Parathyroid adenoma (tissue), 2 donors: ENCODE measurements around the gene JMJD8.
A peak's percentile ranks its signal among the peaks of the same experiment; 100 is the strongest.

ENCODE experiments used
- H2AFZ ChIP-seq: fragments of 300-600 bp; sonication (generic); one replicate; pipeline ENCODE4 v1.7.0; 2017; ENCODE audit warnings: antibody characterized with exemption, mild to moderate bottlenecking
- H3K27ac ChIP-seq: fragments of 300-600 bp; sonication (generic); one replicate; pipeline ENCODE4 v1.7.0; 2017
- H3K27me3 ChIP-seq: fragments of 300-600 bp; sonication (generic); one replicate; pipeline ENCODE4 v1.7.0; 2017; ENCODE audit warnings: low read length; ENCODE audit not compliant: control insufficient read depth, insufficient read depth
- H3K36me3 ChIP-seq: fragments of 300-600 bp; sonication (generic); one replicate; pipeline ENCODE4 v1.7.0; 2017; ENCODE audit warnings: low read length; ENCODE audit not compliant: control insufficient read depth, insufficient read depth
- H3K4me1 ChIP-seq: fragments of 300-600 bp; sonication (generic); one replicate; pipeline ENCODE4 v1.7.0; 2017; ENCODE audit warnings: control low read depth
- H3K4me2 ChIP-seq: fragments of 300-600 bp; sonication (generic); one replicate; pipeline ENCODE4 v1.7.0; 2017; ENCODE audit warnings: low read length
- H3K4me3 ChIP-seq: fragments of 300-600 bp; sonication (generic); one replicate; pipeline ENCODE4 v1.7.0; 2017; ENCODE audit warnings: low read depth, low read length
- H3K79me2 ChIP-seq: fragments of 300-600 bp; sonication (generic); one replicate; pipeline ENCODE4 v1.7.0; 2017; ENCODE audit warnings: control low read depth
- H3K9ac ChIP-seq: fragments of 300-600 bp; sonication (generic); one replicate; pipeline ENCODE4 v1.7.0; 2017; ENCODE audit warnings: mild to moderate bottlenecking
- H3K9me3 ChIP-seq: fragments of 300-600 bp; sonication (generic); one replicate; pipeline ENCODE4 v1.7.0; 2017; ENCODE audit warnings: low read length; ENCODE audit not compliant: control insufficient read depth
- TF ChIP-seq, protein P1 (sequence below): fragments of 300-600 bp; sonication (generic); IDR thresholded peaks from one replicate; pipeline ENCODE4 v1.7.0; 2017; ENCODE audit warnings: antibody characterized with exemption, mild to moderate bottlenecking
- donor health status: primary hyperparathyroidism.

The JMJD8 gene

DNA sequence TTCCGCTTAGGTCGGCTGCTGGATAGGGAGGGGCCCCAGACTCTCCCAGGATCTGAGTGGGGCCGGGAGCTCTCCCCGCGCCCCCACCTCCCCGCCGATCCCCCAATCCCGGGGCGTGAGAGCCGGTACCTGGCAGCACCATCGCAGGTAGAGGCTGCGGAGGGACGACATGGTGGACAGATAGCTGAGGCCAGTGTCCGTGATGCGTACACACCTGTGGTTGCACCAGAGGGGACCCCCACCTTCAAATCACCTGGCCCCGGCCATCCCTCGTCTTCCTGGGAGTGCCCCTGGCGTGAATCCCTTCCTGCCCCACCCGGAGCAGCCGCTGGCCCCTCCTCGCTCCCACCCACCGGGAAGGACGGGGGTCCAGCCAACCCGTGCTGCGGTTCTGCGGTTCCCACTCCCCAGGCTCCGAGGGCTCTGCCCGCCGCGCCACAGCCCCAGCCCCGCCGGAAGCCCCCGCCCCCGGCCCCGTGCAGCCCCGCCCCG, 10.8 kb upstream of the JMJD8 start:
- no peak overlapping the region for H3K9ac ChIP-seq
- peaks cover 13% of the 10 kb centered on the region for H3K4me1 ChIP-seq
- H2AFZ ChIP-seq: no peak overlapping the region
- peaks cover 3% of the 10 kb centered on the region for H3K79me2 ChIP-seq
- H3K9me3 ChIP-seq: no peaks in the 10 kb centered on the region
- no peaks in the 10 kb centered on the region for H3K27me3 ChIP-seq
- H3K36me3 ChIP-seq: no peaks in the 10 kb centered on the region
- H3K27ac ChIP-seq: no peak overlapping the region
- H3K4me2 ChIP-seq: peak overlapping the region; percentile 72
- H3K4me3 ChIP-seq: peak overlapping the region; percentile 56
- TF ChIP-seq, protein P1, sequence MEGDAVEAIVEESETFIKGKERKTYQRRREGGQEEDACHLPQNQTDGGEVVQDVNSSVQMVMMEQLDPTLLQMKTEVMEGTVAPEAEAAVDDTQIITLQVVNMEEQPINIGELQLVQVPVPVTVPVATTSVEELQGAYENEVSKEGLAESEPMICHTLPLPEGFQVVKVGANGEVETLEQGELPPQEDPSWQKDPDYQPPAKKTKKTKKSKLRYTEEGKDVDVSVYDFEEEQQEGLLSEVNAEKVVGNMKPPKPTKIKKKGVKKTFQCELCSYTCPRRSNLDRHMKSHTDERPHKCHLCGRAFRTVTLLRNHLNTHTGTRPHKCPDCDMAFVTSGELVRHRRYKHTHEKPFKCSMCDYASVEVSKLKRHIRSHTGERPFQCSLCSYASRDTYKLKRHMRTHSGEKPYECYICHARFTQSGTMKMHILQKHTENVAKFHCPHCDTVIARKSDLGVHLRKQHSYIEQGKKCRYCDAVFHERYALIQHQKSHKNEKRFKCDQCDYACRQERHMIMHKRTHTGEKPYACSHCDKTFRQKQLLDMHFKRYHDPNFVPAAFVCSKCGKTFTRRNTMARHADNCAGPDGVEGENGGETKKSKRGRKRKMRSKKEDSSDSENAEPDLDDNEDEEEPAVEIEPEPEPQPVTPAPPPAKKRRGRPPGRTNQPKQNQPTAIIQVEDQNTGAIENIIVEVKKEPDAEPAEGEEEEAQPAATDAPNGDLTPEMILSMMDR: no peak

DNA sequence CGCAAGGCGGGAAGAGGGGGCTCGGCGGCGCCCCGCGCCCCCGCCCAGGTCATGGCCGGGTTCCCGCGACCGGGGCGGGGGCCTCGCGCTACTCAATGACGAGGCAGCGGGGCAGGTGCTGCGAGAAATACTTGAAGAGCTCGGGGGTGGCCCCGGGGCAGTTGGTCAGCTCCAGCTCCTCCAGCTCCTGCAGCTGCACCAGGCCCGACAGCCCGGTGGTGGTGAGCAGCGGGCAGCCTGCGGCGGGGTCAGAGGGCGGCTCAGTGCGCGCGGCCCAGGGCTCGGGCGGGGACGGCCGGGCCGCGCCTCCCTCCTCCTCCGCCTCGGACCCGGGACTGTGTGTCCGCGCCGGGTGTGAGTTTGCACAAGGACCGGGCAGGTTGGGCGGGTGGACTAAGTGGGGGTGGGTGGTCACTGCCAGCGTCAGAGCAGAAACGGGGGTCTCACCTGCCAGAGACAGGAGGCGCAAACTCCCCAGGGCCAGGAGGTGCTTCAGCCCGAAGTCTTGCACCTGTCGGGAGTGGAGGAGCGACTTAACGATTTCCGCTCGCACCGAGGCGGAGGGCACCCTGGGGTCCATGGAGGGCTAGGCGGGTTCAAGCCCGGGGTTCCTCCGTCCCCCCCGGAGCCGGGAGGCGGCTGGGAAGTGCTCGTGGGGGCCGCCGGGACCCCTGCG, 10.2 kb upstream of the JMJD8 start:
- H3K27ac ChIP-seq: no peak overlapping the region
- H3K4me2 ChIP-seq: peak overlapping the region; percentile 72
- H3K36me3 ChIP-seq: no peaks in the 10 kb centered on the region
- H3K27me3 ChIP-seq: no peaks in the 10 kb centered on the region
- peaks cover 5% of the 10 kb centered on the region for H3K79me2 ChIP-seq
- no peak overlapping the region for H2AFZ ChIP-seq
- H3K9ac ChIP-seq: no peak overlapping the region
- H3K9me3 ChIP-seq: no peaks in the 10 kb centered on the region
- peaks cover 16% of the 10 kb centered on the region for H3K4me1 ChIP-seq
- TF ChIP-seq, protein P1: no peak
- peak overlapping the region; percentile 56 for H3K4me3 ChIP-seq

DNA sequence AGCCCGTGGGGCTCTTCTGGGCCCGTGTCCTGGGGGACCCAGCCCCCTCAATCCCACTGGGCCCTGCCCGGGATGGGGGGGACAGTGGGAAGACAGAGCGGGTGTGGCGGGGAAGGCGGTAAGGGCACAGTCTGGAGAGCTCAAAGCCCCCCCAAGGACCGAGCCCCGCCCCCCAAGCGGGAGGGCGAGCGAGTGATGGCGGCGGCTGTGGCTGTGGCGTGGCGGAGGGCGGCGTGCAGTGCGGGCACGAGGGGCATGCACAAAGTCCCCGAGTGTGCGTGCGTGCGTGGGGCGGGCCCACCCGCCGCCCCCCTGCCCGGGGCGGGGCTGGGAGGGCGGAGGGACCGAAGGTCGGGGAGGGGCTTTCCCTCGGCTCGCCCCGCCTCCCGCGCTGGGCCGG, 9.6 kb upstream of the JMJD8 start:
- no peak overlapping the region for H2AFZ ChIP-seq
- H3K4me3 ChIP-seq: no peak overlapping the region
- H3K27me3 ChIP-seq: no peaks in the 10 kb centered on the region
- TF ChIP-seq, protein P1: no peak
- H3K36me3 ChIP-seq: no peaks in the 10 kb centered on the region
- peaks cover 6% of the 10 kb centered on the region for H3K79me2 ChIP-seq
- peaks cover 22% of the 10 kb centered on the region for H3K4me1 ChIP-seq
- no peak overlapping the region for H3K9ac ChIP-seq
- no peak overlapping the region for H3K4me2 ChIP-seq
- no peaks in the 10 kb centered on the region for H3K9me3 ChIP-seq
- no peak overlapping the region for H3K27ac ChIP-seq

DNA sequence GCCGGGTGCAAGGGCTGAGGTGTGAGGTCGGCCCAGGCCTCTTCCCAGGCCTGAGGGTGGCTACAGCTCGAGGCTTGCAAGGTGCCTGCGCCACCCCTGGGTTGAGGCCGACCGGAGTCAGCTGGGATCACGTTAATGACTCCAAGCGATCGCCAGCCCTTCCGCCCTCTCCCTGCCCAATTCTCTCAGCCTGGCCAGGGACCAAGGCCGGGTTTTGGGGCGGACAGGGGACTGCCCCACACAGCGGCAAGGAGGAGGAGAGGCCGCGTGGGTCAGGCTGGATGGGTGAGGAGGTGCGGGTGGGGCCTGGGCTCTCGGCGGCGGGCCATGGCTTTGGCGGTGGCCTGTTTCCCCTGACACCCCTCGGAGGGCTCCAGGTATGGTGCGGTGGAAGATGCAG, 9.2 kb upstream of the JMJD8 start:
- H3K36me3 ChIP-seq: no peaks in the 10 kb centered on the region
- H2AFZ ChIP-seq: no peak overlapping the region
- H3K4me2 ChIP-seq: no peak overlapping the region
- no peak overlapping the region for H3K9ac ChIP-seq
- no peaks in the 10 kb centered on the region for H3K27me3 ChIP-seq
- TF ChIP-seq, protein P1: no peak
- H3K4me1 ChIP-seq: peaks cover 22% of the 10 kb centered on the region
- peaks cover 5% of the 10 kb centered on the region for H3K79me2 ChIP-seq
- no peaks in the 10 kb centered on the region for H3K9me3 ChIP-seq
- H3K27ac ChIP-seq: no peak overlapping the region
- no peak overlapping the region for H3K4me3 ChIP-seq
